ENCODE measurements around the gene BRMS1.
"Not testable (repeated sequence)": the region's sequence is repeated elsewhere in the genome, so short reads cannot be mapped to it uniquely, and the experiment has no call there.

Gene BRMS1

DNA sequence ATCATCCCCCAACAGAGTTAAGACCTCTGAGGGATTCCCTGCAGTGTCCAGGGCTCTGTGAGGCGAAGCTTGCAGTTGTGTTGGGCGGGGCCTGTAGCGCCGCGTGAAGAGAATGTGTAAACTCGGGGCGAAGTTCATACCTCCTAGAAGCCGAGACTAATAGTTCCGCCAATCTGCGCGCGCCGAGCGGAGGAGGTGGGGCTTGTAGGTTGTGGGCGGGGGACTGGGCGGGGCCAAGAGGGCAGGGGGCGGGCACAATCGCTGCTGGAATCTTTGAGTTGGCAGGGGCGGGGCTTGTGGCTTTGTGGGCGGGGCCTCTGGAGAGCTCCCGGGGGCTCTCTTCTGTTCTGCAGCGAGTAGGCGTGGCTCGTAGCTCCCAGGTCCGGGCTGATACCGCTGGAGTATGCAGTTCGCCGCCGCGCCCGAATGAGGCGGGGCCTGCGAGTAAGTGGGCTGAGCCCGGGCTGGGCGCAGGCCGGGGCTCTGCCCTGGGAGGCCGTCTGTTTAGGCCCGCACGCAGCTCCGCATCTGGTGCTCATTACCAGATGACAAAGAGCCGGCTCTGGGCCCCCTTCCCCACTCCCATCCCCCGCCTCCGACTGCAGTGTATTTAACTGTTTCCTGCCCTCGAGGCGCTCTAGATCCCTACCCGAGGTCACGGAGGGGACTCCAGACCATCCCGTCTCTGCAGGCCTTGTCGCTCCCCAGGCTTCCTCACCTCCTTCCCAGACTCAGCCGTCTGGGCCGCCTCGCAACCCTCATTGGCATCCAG lies 32.2 kb downstream of the BRMS1 start:
- peak; percentile 98 for DNase-seq (ENCODE audit: low read depth)
- peak overlapping the region; percentile 62 for H3K4me3 ChIP-seq (ENCODE audit: low read depth, low read length)

DNA sequence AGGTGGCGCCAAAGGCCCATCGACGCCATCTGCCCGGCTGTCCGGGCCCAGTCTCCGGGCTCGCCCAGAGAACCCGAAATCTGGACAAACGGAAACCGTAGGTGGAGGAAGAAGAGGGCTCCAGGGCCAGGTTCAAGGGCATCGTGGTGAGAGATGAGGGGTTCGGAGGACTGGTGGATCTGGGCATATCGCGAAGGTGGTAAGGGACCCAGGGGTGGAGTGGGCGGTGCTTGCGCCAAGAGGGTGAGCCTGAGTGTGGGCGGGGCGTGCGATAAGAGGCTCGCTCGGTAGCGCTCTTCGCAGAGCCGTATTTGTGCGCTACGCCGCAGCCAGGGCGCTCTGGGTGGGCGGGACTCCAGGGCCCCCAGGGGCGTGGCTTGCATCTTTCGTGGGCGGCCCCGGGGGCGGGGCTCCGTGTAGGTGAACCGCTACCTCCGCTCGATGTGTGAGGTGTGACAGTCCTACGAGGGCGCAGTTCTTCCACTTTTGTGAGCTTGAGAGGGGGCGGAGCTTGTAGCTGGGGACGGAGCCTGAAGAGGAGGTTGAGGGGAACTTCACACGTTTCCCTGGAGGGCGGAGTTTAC lies 32.8 kb downstream of the BRMS1 start:
- H3K4me3 ChIP-seq (ENCODE audit: low read depth, low read length): peak overlapping the region; percentile 55
- peak; percentile 81 for DNase-seq (ENCODE audit: low read depth)

DNA sequence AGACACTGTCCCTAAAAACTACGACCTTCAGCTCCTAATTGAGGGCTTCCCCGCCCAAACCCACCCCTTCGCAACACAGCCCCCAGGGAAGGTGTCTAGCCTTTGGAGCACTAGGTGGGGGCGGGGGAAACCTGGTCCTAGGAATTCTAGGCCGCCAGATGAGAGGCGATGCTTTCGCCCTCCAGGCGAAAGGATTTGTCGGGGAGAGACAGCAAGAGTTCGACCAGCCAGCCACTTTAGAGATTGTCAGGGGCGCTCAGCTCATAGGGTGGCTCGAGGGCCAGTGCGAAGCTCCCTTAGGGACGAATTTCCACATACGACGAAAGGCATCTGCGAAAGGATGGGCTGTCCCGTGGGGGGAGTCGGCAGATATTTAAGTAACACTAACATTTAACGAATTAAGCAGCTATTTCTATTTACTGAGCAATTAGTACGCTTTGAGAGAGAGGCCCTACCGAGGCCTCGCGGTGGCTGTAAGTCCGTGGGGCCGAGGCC lies 33.4 kb downstream of the BRMS1 start:
- DNase-seq (ENCODE audit: low read depth): no peak
- peak overlapping the region; percentile 55 for H3K4me3 ChIP-seq (ENCODE audit: low read depth, low read length)

DNA sequence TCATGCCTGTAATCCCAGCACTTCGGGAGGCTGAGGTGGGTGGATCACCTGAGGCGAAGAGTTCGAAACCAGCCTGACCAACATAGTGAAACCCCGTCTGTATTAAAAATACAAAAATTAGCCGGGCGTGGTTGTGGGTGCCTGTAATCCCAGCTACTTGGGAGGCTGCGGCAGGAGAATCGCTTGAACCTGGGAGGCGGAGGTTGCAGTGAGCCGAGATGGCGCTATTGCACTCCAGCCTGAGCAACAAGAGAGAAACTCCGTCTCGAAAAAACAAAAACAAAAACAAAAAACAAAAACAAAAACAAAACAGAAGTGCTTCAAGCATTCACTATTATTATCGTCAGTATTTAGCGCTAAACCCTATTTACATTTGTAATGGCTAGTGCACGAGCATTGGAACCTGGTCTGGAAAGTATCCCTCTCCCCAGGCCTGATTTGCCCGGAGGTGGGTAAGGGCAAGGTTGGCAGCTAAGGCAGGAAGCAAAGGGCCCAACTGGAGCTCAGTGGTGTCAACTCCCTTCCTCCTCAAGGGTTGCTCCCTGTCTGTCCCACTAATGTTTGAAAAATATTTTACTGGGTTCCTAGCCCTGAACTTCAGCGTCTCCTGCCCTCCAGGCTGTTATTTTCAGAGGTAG lies 34.0 kb downstream of the BRMS1 start:
- H3K4me3 ChIP-seq (ENCODE audit: low read depth, low read length); DNase-seq (ENCODE audit: low read depth): not testable (repeated sequence)

DNA sequence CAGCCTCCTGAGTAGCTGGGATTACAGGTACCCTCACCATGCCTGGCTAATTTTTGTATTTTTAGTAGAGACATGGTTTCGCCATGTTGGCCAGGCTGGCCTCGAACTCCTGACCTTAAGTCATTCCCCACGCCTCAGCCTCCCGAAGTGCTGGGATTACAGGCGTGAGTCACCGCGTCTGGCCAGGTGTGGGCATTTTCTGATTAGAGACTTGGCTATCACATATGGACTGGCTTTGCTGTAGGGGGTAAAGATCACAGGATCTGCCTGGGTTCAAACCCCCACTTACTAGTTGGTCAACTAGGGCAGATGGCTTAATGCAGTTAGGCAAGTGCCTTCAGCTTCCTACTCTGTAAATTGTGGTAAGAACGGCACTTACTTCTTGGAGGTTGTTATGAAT lies 34.6 kb downstream of the BRMS1 start:
- no peak for DNase-seq (ENCODE audit: low read depth)
- H3K4me3 ChIP-seq (ENCODE audit: low read depth, low read length): no peak overlapping the region

DNA sequence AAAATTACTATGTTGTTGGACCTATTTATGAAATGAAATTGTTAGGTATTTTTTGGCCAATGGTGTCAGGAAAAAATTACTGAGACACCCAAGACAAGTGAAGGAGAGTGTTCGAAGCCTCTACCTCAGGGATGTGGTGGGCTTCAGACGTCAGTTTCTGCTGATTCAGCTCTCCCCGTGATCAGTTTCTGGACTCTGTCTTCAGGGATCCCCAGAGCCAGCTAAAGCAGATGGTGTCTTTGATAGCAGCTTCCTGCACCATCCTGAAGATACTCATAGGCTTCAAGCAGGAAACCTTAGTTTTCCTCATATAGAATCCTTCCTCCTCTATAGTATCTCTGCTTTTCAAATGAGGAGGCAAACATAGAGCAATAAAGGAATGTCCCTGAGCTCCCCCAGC lies 35.4 kb downstream of the BRMS1 start:
- no peak overlapping the region for H3K4me3 ChIP-seq (ENCODE audit: low read depth, low read length)
- DNase-seq (ENCODE audit: low read depth): no peak

DNA sequence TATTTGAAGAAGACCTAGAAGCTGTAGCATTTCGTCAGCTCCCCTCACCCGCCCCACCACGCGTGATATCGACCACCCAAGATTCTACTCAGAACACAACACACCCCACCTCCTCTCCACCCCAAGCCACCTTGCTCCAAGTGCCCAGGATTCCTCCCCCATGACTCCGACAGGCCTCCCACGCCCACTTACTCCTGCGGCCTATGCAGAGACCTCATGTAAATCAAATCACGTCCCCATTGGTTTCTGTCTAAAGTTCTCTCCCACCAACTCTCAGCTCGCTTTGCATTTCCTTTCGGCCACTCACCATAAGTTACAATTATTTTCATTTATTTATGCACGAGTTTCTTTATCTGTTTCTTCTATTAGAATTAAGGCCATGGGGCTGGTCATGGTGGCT lies 42.2 kb downstream of the BRMS1 start:
- DNase-seq (ENCODE audit: low read depth): no peak
- H3K4me3 ChIP-seq (ENCODE audit: low read depth, low read length): no peak overlapping the region

DNA sequence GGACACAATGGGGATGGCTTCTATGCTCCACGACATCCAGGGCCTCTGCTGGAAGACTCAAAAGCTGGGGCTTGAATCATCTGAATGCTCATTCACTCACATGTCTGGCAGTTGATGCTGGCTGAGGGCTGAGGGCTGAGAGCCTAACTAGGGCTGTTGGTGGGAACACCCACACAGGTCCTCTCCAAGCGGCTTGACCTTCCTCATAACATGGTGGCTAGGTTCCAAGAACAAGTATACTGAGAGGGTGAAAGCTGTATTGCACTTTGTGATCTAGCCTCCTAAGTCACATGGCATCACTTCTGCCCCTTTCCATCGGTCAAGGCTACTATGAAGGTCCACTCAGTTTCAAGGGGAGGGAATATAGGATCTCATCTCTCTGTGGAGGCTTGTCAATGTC lies 45.7 kb downstream of the BRMS1 start:
- H3K4me3 ChIP-seq (ENCODE audit: low read depth, low read length): no peak overlapping the region
- DNase-seq (ENCODE audit: low read depth): no peak

DNA sequence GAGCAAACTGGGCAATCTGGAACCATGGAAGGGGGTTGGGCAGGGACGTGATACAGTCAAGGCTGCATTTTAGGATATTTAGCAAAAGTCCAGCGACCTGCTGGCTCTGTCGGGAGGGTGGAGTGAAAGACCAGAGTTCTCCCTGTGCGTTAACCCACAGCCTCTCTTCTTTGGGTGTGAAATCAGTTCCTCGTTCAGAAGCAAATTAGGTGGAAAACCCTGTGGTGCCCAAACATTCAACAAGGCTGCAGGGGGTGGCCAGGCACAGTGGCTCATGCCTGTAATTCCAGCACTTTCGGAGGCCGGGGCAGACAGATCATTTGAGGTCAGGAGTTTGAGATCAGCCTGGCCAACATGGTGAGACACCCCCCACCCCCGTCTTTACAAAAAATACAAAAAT lies 47.3 kb downstream of the BRMS1 start:
- no peak overlapping the region for H3K4me3 ChIP-seq (ENCODE audit: low read depth, low read length)
- DNase-seq (ENCODE audit: low read depth): no peak

DNA sequence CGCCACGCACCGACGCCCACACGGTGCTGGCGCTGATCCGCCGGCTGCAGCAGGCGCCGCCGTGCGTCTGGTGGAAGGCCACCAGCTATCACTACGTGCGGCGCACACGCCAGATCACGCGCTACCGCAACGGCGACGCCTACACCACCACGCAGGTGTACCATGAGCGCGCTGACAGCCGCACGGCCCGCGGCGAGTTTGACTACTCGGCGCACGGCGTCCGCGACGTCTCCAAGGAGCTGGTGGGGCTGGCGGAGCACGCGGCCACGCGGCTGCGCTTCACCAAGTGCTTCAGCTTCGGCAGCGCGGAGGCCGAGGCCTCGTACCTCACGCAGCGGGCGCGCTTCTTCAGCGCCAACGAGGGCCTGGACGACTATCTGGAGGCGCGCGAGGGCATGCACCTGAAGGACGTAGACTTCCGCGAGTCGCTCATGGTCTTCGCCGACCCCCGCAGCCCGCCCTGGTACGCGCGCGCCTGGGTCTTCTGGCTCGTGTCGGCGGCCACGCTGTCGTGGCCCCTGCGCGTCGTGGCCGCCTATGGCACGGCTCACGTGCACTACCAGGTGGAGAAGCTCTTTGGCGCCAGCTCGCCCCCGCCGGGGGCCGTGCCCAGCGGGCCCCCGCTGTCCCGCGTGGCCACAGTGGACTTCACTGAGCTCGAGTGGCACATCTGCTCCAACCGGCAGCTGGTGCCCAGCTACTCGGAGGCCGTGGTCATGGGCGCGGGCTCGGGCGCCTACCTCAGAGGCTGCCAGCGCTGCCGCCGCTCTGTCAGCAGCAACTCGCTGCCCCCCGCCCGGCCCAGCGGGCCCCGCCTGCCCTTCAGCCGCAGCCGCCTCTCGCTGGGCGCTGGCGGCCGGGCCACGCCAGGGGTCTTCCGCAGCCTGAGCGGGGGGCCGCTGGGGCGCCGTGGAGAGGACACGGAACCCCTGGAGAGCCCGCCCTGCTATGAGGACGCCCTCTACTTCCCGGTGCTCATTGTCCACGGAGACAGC lies 50.0 kb downstream of the BRMS1 start:
- no peak for DNase-seq (ENCODE audit: low read depth)
- no peak overlapping the region for H3K4me3 ChIP-seq (ENCODE audit: low read depth, low read length)

DNA sequence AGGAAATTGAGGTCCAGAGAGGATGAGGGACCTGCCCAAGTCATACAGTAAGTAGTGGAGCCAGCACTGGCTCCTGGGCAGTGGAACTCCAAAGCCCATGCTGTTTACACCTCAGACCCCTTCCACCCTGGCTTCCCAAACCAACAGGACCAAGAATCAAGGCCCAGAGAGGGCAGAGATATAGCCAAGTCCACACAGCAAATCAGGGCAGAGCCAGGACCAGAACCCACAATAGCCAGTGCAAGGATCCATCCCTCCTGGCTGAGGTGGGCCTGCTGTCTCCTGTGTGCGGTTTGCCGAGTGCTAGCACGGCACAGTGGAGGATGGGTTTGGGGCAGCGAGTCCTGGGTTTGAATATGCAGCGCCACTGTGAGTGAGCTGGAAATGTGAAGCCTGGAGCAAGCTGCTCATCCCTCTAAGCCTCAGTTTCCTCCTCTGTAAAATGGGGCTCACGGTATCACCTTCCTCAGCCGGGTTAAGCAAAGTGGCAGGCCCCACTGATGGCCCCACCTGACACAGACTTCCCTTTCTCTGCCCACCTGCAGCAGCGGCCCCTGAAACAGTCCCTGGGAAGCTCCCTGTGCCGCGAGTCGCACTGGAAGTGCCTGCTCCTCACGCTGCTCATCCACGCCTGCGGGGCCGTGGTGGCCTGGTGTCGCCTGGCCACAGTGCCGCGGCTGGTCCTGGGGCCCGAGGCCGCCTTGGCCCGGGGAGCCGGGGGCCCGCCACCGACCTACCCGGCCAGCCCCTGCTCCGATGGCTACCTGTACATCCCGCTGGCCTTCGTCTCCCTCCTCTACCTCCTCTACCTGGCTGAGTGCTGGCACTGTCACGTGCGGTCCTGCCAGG lies 50.9 kb downstream of the BRMS1 start:
- no peak overlapping the region for H3K4me3 ChIP-seq (ENCODE audit: low read depth, low read length)
- DNase-seq (ENCODE audit: low read depth): no peak

DNA sequence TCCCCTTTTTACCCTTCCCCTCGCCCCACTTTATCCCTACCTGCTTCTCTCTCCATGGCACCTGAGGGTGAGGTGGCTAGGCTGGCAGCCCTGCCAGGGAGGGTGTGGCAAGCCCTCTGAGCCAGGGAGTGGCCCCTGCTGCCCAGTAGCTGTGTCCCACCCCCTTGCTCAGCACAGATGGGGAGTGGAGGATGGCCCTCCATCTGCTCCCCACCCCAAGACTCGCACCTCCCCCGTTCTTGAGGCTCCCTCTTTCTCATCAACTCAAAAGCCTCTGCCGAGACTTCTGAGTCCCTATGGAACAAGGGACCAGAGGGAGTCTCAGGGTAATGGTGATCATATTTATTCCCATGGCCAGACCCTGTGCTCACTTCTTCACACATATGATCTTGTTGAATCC lies 51.6 kb downstream of the BRMS1 start:
- no peak for DNase-seq (ENCODE audit: low read depth)
- H3K4me3 ChIP-seq (ENCODE audit: low read depth, low read length): no peak overlapping the region

DNA sequence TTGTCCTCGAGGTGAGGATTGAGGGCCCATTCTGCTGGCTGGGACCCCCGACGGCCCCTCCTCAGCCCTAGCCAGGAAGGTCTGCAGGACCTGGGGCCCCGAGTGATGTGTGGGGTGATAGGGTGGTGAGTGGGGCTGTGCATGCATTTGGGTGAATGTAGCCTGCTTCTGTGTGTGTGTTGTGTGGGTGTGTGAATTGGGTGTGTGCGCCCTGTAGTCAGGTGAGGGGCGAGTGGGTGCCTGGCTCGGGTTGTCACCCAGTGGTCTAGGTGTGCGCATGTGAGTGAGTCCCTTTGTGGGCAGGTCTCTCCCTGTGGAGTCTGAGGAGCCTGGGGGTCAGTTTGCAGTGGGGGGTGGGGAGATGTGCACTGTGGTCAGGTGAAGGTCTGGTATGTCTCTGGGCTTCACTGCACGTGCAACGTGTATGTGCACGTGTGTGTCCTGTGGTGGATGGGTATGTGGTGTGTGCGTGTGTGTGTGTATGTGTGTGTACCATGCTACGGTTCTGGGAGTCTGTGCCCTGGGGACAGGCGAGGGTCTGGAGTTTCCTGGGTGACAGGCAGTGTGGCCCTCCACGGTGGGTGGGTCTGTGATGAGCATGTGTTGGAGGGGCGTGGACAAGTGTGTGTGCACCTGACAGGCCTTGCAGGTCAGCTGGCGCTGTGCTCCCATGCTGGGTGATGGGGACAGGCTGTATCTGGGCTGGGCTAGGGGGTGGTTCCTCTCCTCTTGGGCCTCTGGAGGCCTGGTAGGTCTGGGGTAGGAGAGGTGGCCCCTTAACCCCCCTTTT lies 52.2 kb downstream of the BRMS1 start:
- no peak for DNase-seq (ENCODE audit: low read depth)
- H3K4me3 ChIP-seq (ENCODE audit: low read depth, low read length): no peak overlapping the region

DNA sequence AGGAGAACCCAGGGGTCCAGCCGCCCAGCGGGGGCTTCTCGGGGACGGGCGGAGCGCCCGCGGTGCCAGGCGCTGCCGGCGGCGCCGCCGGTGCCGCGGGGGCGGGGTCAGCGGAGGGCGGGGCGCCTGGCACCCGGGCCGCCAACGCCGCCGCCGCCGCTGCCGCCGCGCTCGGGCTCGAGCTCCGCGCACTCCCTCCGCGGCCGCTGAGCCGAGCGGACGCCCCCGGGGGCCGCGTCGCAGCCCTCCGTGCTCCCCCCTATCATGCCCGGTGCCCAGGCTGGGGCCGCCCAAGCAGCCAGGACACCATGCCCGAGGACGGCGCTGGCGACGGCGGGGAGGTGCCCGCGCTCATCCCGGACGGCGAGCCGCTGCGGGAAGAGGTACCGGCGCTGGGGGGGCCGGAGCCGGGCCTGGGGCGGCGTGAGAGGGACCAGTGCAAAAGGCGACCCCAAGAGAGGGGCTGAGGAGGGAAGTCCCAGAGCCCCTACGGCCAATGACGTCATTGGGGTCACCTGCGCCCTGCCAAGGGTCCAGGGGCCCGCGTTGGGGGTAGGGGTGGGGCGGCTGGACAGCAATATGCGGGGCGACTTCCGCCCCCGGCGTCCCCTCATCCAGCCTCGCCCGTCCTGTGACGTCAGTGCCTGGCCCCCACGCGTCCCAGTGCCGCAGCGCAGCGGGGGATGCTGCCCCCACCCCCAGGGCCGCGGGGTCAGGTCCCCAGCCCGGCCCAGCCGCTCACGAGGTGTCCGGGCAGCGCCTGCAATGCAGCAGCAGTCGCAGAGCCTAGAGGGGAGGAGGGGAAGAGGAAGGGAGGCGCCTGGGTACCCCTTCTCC lies 53.0 kb downstream of the BRMS1 start, which contains the start of gene TMEM151A:
TMEM151A (plus strand) TSS at position 189 of the 837 bp plus-strand sequence; CDS start at position 309, 120 bp downstream.
- no peak for DNase-seq (ENCODE audit: low read depth)

DNA sequence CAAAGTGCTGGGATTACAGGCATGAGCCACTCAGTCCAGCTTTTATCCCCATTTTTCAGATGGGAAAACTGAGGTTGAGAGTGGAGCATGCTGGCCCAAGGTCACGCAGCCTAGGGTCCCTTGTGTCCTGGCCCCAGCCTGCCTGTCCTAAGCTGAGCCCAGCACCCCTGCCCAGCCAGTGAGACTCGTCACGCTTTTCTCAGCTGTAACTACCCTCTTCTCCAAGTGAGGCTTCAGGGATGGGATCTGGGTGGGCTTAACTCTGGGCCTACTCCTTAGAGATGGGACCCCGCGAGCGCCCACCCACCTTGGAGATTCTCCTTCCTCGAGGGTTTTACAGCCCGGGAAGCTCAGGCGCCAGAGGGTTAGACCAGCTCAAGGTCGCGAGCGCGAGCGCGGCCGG lies 53.6 kb downstream of the BRMS1 start:
- peak overlapping the region; percentile 20 for H3K4me3 ChIP-seq (ENCODE audit: low read depth, low read length)
- no peak for DNase-seq (ENCODE audit: low read depth)

More for the DNA sequence above, 53.0 kb downstream of the BRMS1 start, which contains the start of gene TMEM151A:
- peak within 1 kb of the TSS; percentile 39 for H3K4me3 ChIP-seq (ENCODE audit: low read depth, low read length)

DNA sequence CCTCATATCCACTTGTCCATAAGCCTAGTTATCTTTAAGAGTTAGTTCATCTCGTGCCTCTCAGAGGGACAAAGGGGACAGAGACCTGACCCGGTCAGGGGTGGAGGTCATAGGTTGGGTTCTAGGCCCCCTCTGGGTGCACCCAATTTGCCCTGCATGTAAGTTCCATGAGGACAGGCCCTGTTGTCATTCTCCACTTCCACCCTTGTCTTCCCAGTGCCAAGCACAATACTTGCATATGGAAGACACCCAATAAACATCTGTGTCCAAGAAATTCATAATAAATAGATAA lies 54.6 kb downstream of the BRMS1 start:
- no peak for DNase-seq (ENCODE audit: low read depth)

More for the DNA sequence above, 54.6 kb downstream of the BRMS1 start:
- no peak overlapping the region for H3K4me3 ChIP-seq (ENCODE audit: low read depth, low read length)

Measured in skeletal muscle cell (primary cell).